ENCODE data around the gene MYO5B. TPM values are rescaled to one million over a fixed set of nuclear protein-coding genes. Genes with fewer than 3 reads are reported as not detected.

The MYO5B gene
- total RNA-seq, 4 donors from 2014 or later: 1.2 to 2.2 (median 1.3) TPM

DNA sequence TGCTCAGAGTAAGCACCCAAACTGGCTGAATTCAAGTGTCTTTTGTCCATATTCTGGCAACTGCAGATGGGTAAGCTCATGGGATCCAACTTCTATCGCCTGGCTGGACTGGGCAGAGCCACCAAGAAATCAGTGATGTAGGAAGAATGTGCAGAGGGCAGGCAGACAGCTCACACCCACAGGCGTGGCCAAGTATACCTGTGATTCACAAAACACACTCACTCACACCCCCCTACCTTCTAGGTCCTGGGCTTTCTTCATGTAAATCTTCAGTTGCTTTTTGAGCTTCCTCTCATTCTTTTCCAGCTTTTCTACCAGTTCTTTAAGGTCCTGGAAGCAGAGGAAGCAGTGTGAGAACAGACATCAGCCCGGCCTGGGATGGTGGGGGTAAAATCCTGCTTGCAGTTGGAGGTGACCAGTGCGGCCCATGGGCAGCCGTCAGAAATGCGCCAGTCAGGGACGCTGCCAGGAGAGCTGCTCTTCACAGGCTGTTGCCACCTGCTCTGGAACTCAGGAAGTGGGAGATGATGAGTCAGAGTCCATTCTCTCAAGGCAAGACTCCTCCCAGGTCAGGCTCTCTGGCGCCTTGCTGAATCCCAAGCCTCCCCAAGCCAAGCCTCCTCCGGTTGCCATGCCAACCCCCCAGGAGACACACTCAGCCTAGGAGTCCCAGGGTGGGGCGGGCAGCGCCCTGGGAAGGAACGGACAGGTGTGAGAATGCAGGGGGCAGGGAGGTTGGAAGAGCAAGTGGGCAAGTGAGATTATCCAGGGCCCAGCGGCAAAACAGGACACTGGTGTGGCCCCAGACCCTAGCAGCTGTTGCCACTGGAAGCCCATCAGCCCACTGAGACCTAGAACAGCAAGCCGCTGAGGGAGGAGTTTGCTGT is 345.4 kb downstream of the MYO5B start:
- TF ChIP-seq, protein P1, sequence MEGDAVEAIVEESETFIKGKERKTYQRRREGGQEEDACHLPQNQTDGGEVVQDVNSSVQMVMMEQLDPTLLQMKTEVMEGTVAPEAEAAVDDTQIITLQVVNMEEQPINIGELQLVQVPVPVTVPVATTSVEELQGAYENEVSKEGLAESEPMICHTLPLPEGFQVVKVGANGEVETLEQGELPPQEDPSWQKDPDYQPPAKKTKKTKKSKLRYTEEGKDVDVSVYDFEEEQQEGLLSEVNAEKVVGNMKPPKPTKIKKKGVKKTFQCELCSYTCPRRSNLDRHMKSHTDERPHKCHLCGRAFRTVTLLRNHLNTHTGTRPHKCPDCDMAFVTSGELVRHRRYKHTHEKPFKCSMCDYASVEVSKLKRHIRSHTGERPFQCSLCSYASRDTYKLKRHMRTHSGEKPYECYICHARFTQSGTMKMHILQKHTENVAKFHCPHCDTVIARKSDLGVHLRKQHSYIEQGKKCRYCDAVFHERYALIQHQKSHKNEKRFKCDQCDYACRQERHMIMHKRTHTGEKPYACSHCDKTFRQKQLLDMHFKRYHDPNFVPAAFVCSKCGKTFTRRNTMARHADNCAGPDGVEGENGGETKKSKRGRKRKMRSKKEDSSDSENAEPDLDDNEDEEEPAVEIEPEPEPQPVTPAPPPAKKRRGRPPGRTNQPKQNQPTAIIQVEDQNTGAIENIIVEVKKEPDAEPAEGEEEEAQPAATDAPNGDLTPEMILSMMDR (IDR thresholded peaks at IDR 0.05; ENCODE audit: low read depth): no peak

DNA sequence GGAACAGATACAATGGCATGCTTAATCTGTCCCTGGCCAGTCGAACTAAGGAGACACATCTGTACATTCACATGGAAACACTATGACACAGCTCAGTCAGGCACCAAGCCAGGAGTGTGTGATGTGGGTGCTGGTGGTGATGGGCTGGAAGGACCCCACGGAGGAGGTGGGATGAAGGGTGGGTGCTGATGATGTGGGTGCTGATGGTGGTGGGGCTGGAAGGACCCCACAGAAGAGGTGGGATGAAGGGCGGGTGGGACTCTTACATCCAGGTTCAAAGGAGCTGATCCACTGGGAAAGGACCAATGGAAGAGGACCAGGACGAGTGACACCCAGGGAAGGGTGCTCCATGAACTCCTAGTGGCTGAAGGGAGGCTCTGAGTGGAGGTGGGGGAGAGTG is 346.8 kb downstream of the MYO5B start:
- TF ChIP-seq, protein P1 (IDR thresholded peaks at IDR 0.05; ENCODE audit: low read depth): no peak

DNA sequence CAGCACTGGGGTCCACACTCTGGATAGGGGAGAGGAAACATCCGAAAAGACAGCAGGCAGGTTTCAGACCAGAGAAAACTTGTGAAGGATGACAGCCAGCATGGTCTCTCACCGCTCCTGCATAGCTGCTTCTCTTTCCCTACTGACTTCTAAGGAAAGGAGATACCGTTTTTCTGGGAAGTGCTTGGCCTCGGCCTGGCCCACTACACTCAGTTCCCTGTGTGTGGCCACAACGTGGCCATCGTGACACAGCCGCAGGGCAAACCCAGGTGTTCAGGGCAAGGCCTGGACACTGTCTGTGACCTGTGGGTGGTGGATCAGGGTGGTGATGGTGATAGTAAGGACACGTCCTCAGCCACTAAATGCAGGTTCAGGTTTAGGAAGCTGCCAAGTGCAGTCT is 347.4 kb downstream of the MYO5B start:
- TF ChIP-seq, protein P1 (IDR thresholded peaks at IDR 0.05; ENCODE audit: low read depth): no peak

DNA sequence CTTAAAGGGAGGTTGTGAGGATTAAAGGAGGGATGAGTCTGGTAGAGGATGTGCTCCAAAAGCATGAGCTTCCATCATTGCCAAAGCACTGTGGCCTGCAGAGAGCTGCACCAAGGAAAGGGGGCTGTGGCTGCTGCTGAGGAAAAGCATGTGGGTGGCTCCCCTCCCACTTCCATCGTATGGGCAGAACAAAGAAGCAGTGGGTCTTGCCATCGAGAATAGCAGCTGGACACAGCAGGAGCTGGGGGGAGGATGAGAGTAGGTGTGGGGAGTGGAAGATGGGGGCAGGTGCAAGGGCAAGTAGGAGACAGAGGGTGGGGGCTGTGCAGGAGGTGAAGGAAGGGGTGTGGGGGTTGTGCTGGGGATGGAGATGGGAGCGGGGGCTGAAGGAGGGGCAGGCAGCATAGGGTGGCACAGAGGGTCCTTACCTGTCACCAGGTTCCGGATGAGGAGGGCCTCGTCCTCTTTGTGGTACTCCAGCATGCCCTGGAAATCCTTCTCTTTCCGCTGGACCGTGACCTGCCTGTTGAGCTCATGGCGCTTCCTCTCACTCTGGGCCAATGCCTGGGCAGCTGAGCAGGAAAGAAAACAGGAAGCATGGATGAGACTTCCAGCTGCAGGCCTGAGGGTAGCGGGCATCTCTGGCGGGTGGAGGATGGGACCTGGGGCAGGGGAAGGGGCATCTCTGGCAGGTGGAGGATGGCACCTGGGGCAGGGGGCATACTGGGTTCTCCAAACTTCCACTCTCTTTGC is 348.1 kb downstream of the MYO5B start:
- TF ChIP-seq, protein P1 (IDR thresholded peaks at IDR 0.05; ENCODE audit: low read depth): no peak

DNA sequence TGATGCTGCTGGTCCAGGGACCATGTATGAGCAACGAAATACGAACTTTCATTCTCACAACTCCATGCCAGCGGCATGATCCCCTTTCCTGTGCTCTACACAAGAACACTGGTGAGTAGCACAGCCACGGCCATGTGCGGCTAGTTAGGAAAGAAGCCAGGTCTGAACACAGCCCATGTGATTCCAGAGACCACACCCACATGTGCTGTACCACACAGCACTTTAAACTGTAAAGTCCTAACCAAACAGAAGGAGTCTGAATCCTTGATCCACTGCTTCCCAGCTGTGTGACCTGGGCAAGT is 348.6 kb downstream of the MYO5B start:
- TF ChIP-seq, protein P1 (IDR thresholded peaks at IDR 0.05; ENCODE audit: low read depth): no peak

DNA sequence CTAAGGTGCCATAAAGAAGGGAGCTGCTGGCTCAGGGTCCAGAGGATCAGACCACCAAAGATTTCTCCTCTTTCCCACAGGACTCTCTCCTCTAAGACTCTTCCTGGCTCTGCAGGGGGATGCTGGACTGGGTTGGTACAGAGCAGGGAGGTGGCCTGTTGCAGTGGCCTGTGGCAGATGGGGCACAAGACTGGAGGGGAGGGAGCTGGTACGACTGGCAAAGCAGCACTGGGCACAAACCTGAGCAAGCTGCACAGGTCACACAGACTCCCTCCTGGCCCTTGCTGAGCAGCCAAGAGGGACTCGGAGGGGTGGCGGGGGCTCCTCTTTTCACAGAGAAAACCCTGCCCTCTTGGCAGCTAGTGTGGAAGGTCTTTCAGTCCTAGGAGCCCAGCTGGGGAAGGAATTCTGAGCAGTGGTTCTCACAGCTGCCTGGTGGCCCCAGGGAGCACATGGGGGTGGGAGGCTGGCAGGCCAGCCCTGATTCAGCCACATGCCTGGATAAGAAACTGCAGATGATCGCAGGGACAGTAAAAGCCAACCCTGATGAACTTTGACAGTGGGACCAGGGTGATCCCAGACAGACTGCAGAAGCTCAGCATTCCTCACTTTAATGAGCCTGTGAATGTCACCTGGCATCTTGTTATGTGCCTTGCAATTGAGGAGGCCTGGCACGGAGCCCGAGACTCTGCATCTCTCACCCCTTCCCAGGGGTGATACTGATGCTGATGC is 349.2 kb downstream of the MYO5B start:
- TF ChIP-seq, protein P1 (IDR thresholded peaks at IDR 0.05; ENCODE audit: low read depth): no peak

DNA sequence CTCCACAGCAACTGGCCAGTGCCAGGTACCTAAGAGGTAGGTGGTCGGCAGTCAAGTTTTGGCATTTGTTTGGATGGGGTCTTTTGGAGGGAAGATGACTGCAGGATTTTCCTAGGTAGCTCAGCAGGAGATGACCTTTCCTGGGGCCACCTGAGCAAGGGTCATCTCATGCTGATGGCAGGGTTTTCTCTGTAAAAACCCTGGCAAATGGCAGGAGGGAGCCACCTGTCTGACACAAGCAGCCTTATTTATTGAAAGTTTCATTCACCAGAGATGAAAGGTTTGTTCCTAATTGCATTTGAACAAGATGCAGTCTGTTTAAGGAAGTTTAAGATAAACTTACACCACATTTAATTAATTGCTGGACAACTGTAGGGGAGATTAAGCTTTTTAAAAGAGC is 350.0 kb downstream of the MYO5B start:
- TF ChIP-seq, protein P1 (IDR thresholded peaks at IDR 0.05; ENCODE audit: low read depth): no peak

Data from subcutaneous adipose tissue (tissue), 4 donors.